Measurements from ENCODE around the gene MAPRE2. TPM values are rescaled to one million over a fixed set of nuclear protein-coding genes. Genes with fewer than 3 reads are reported as not detected.

Gene MAPRE2
- total RNA-seq, 1 experiment from 2014 or later: 29.4 TPM

DNA sequence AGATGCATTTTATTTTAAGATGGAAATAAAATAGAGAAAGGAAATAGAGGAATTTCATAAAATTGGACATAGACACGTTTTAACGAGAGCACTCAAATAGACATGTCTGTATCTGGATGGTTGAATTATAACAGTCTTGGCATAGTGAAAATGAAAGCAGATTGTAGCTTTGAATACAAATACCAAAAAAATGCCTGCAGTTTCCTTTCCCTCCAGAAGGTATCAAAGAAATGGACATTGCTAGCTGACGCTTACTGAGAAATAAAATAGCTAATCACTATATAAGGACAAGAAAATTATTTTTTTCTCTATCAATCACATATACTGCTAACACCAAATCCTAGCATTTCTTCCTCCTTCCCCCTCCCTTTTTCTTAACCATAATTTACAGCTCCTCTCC lies 11.4 kb upstream of the MAPRE2 start:
- Histone ChIP-seq H2BK5ac (ENCODE audit: insufficient read length, low read length) (no peak overlapping the region), H3K14ac (ENCODE audit: insufficient read depth, low read length) (no peak overlapping the region), H3K79me1 (ENCODE audit: insufficient read depth, low read depth, low read length, poor library complexity, severe bottlenecking) (no peaks in the 10 kb centered on the region), H3K9ac (ENCODE audit: extremely low read depth, insufficient read length, low read length) (no peak overlapping the region), H2BK12ac (ENCODE audit: insufficient read length, low read depth, low read length) (no peak overlapping the region), H3K79me2 (ENCODE audit: insufficient read depth, low read length) (no peaks in the 10 kb centered on the region), H2BK120ac (ENCODE audit: low read depth, low read length, poor library complexity, severe bottlenecking) (no peak overlapping the region), H4K8ac (replicated peaks; ENCODE audit: insufficient read length, low read depth, low read length) (no peak overlapping the region), H2BK20ac (ENCODE audit: low read depth, low read length, poor library complexity, severe bottlenecking) (no peak overlapping the region), H3K4me2 (ENCODE audit: insufficient read depth, insufficient read length, low read length) (no peak overlapping the region), H3K56ac (ENCODE audit: insufficient read length, low read depth, low read length) (no peak overlapping the region), H3K4ac (ENCODE audit: low read depth, low read length) (no peak overlapping the region), H3K27ac (ENCODE audit: insufficient read length, low read depth, low read length) (no peak overlapping the region), H4K5ac (ENCODE audit: insufficient read length, low read depth, low read length) (no peak overlapping the region), H3K18ac (ENCODE audit: insufficient read length, low read depth, low read length) (no peak overlapping the region), H2BK15ac (ENCODE audit: low read depth, low read length) (no peak overlapping the region), H3K23me2 (ENCODE audit: insufficient read length, low read depth, low read length, poor library complexity, severe bottlenecking) (no peaks in the 10 kb centered on the region), H2AK5ac (ENCODE audit: insufficient read length, low read length) (no peak overlapping the region), H3K4me1 (ENCODE audit: insufficient read depth, low read length) (no peaks in the 10 kb centered on the region; the same call in 1 of the 2 replicates), H3K9me3 (ENCODE audit: control insufficient read depth, low read depth, low read length) (no peaks in the 10 kb centered on the region), H4K91ac (ENCODE audit: insufficient read length, low read depth, low read length) (no peak overlapping the region), H2AFZ (ENCODE audit: low read length) (no peak overlapping the region), H3T11ph (ENCODE audit: low read length) (no peak overlapping the region), H3K23ac (ENCODE audit: insufficient read length, low read depth, low read length) (no peak overlapping the region), H3K27me3 (ENCODE audit: insufficient read depth, low read length) (no peaks in the 10 kb centered on the region), H4K20me1 (ENCODE audit: control insufficient read depth, insufficient read depth, insufficient read length) (no peaks in the 10 kb centered on the region)
- Mint-ChIP-seq H3K4me1 (peaks cover 13% of the 10 kb centered on the region in 2 experiments), H3K4me3 (no peak overlapping the region), H3K27ac (no peak overlapping the region), H3K36me3 (ENCODE audit: insufficient read depth in 1 of 3, low read depth in 3 of 3) (no peaks in the 10 kb centered on the region), H3K27me3 (ENCODE audit: low read depth) (no peaks in the 10 kb centered on the region; the same call in 1 of the 2 replicates), H3K9me3 (no peaks in the 10 kb centered on the region)
- no peak for DNase-seq
- no CpG with 5 or more reads among the region's 3 CpGs for WGBS (ENCODE audit: extremely low coverage, insufficient read length, low lambda C conversion rate)
- TF ChIP-seq, protein P1, sequence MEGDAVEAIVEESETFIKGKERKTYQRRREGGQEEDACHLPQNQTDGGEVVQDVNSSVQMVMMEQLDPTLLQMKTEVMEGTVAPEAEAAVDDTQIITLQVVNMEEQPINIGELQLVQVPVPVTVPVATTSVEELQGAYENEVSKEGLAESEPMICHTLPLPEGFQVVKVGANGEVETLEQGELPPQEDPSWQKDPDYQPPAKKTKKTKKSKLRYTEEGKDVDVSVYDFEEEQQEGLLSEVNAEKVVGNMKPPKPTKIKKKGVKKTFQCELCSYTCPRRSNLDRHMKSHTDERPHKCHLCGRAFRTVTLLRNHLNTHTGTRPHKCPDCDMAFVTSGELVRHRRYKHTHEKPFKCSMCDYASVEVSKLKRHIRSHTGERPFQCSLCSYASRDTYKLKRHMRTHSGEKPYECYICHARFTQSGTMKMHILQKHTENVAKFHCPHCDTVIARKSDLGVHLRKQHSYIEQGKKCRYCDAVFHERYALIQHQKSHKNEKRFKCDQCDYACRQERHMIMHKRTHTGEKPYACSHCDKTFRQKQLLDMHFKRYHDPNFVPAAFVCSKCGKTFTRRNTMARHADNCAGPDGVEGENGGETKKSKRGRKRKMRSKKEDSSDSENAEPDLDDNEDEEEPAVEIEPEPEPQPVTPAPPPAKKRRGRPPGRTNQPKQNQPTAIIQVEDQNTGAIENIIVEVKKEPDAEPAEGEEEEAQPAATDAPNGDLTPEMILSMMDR (conservative IDR thresholded peaks at IDR 0.05): no peak

Measured in H9 (cell line).